BLaER1 (cell line): ENCODE measurements around the gene PIK3AP1.
"Not testable (repeated sequence)": the region's sequence is repeated elsewhere in the genome, so short reads cannot be mapped to it uniquely, and the experiment has no call there.

Experiments used
- H3K27ac ChIP-seq: shearing (Covaris generic); formaldehyde crosslinking; 2 replicates; pipeline ENCODE4 v1.8.1; 2022
- H3K27me3 ChIP-seq: shearing (Covaris generic); formaldehyde crosslinking; 2 replicates; pipeline ENCODE4 v1.8.1; 2022
- H3K36me3 ChIP-seq: shearing (Covaris generic); formaldehyde crosslinking; 2 replicates; pipeline ENCODE4 v1.8.1; 2022
- H3K4me1 ChIP-seq: shearing (Covaris generic); formaldehyde crosslinking; 2 replicates; pipeline ENCODE4 v1.8.1; 2022
- H3K4me2 ChIP-seq: shearing (Covaris generic); formaldehyde crosslinking; 2 replicates; pipeline ENCODE4 v1.8.1; 2022
- H3K4me3 ChIP-seq: shearing (Covaris generic); formaldehyde crosslinking; 2 replicates; pipeline ENCODE4 v1.8.1; 2022
- H3K9ac ChIP-seq: shearing (Covaris generic); formaldehyde crosslinking; 2 replicates; pipeline ENCODE4 v1.8.1; 2022
- H3K9me3 ChIP-seq: shearing (Covaris generic); formaldehyde crosslinking; 2 replicates; pipeline ENCODE4 v1.8.1; 2022
- H4K20me1 ChIP-seq: shearing (Covaris generic); formaldehyde crosslinking; 2 replicates; pipeline ENCODE4 v1.8.1; 2022
- Cebpa-rat ChIP-seq: shearing (Covaris generic); IDR thresholded peaks from 2 replicates; pipeline ENCODE4 v1.8.1; 2022

PIK3AP1 gene

GRCh38 chr10:96700374-96701099, 19.8 kb downstream of the PIK3AP1 start:
- Histone ChIP-seq H3K9me3 (no peaks in the 10 kb centered on the region), H3K9ac (peak overlapping the region; percentile 72), H3K4me1 (peaks cover 99% of the 10 kb centered on the region), H3K27me3 (no peaks in the 10 kb centered on the region), H3K4me3 (peak overlapping the region; percentile 48), H3K4me2 (peak overlapping the region; percentile 85), H4K20me1 (peaks cover 100% of the 10 kb centered on the region), H3K36me3 (peaks cover 81% of the 10 kb centered on the region), H3K27ac (peak overlapping the region; percentile 67)
- TF ChIP-seq Cebpa-rat = no peak

GRCh38 chr10:96699613-96700012, 20.7 kb downstream of the PIK3AP1 start:
- H3K36me3 ChIP-seq = peaks cover 73% of the 10 kb centered on the region
- H3K27ac ChIP-seq = peak overlapping the region; percentile 67; the same call in 1 of the 2 replicates
- H3K4me2 ChIP-seq = peak overlapping the region; percentile 85
- H3K9ac ChIP-seq = peak overlapping the region; percentile 72
- H4K20me1 ChIP-seq = peaks cover 100% of the 10 kb centered on the region
- no peak overlapping the region for H3K4me3 ChIP-seq
- no peaks in the 10 kb centered on the region for H3K27me3 ChIP-seq
- no peak for TF ChIP-seq Cebpa-rat
- H3K9me3 ChIP-seq = no peaks in the 10 kb centered on the region
- peaks cover 99% of the 10 kb centered on the region for H3K4me1 ChIP-seq

GRCh38 chr10:96698305-96698704, 22.0 kb downstream of the PIK3AP1 start:
- peaks cover 100% of the 10 kb centered on the region for H4K20me1 ChIP-seq
- not testable (repeated sequence) for H3K9me3 ChIP-seq, H3K9ac ChIP-seq, H3K27ac ChIP-seq, H3K27me3 ChIP-seq, H3K4me3 ChIP-seq
- H3K4me1 ChIP-seq = peaks cover 87% of the 10 kb centered on the region
- H3K36me3 ChIP-seq = peaks cover 74% of the 10 kb centered on the region
- H3K4me2 ChIP-seq = 0 out of 2 replicates have a peak overlapping the region, but pooled peaks have one; percentile 65

GRCh38 chr10:96697438-96697837, 22.9 kb downstream of the PIK3AP1 start:
- Histone ChIP-seq H3K36me3 (peaks cover 76% of the 10 kb centered on the region), H3K4me2 (peak overlapping the region; percentile 65), H3K27me3 (no peaks in the 10 kb centered on the region), H3K4me3 (no peak overlapping the region), H3K27ac (no peak overlapping the region), H3K9me3 (no peaks in the 10 kb centered on the region), H4K20me1 (peaks cover 100% of the 10 kb centered on the region), H3K9ac (no peak overlapping the region), H3K4me1 (peaks cover 79% of the 10 kb centered on the region)
- TF ChIP-seq Cebpa-rat = no peak

GRCh38 chr10:96696845-96697425, 23.4 kb downstream of the PIK3AP1 start:
- no peak overlapping the region for H3K27ac ChIP-seq
- no peak overlapping the region for H3K4me3 ChIP-seq

GRCh38 chr10:96695975-96696634, 24.2 kb downstream of the PIK3AP1 start:
- peaks cover 78% of the 10 kb centered on the region for H3K36me3 ChIP-seq
- H3K9ac ChIP-seq = no peak overlapping the region
- H3K27me3 ChIP-seq = no peaks in the 10 kb centered on the region
- no peaks in the 10 kb centered on the region for H3K9me3 ChIP-seq
- no peak overlapping the region for H3K4me3 ChIP-seq
- peaks cover 100% of the 10 kb centered on the region for H4K20me1 ChIP-seq
- peak overlapping the region; percentile 1 for H3K27ac ChIP-seq
- peaks cover 65% of the 10 kb centered on the region for H3K4me1 ChIP-seq
- H3K4me2 ChIP-seq = peak overlapping the region; percentile 65
- TF ChIP-seq Cebpa-rat = no peak

More at GRCh38 chr10:96696845-96697425, 23.4 kb downstream of the PIK3AP1 start:
- Histone ChIP-seq H3K9me3 (no peaks in the 10 kb centered on the region), H3K27me3 (no peaks in the 10 kb centered on the region), H3K9ac (no peak overlapping the region), H3K36me3 (peaks cover 77% of the 10 kb centered on the region), H3K4me1 (peaks cover 74% of the 10 kb centered on the region), H3K4me2 (peak overlapping the region; percentile 65), H4K20me1 (peaks cover 100% of the 10 kb centered on the region)
- no peak for TF ChIP-seq Cebpa-rat

GRCh38 chr10:96695366-96695765, 24.9 kb downstream of the PIK3AP1 start:
- peaks cover 100% of the 10 kb centered on the region for H4K20me1 ChIP-seq
- no peaks in the 10 kb centered on the region for H3K9me3 ChIP-seq
- no peaks in the 10 kb centered on the region for H3K27me3 ChIP-seq
- H3K4me2 ChIP-seq = peak overlapping the region; percentile 65
- H3K4me3 ChIP-seq = no peak overlapping the region
- no peak overlapping the region for H3K9ac ChIP-seq
- H3K4me1 ChIP-seq = peaks cover 59% of the 10 kb centered on the region
- H3K27ac ChIP-seq = peak overlapping the region; percentile 1; the same call in 1 of the 2 replicates
- H3K36me3 ChIP-seq = peaks cover 80% of the 10 kb centered on the region
- no peak for TF ChIP-seq Cebpa-rat

GRCh38 chr10:96693431-96693830, 26.9 kb downstream of the PIK3AP1 start:
- Histone ChIP-seq H3K4me1 (peaks cover 60% of the 10 kb centered on the region), H3K4me2 (no peak overlapping the region), H3K36me3 (peaks cover 83% of the 10 kb centered on the region), H4K20me1 (peaks cover 100% of the 10 kb centered on the region), H3K9ac (no peak overlapping the region), H3K9me3 (no peaks in the 10 kb centered on the region), H3K27me3 (no peaks in the 10 kb centered on the region), H3K27ac (no peak overlapping the region), H3K4me3 (no peak overlapping the region)
- TF ChIP-seq Cebpa-rat = no peak

- Histone ChIP-seq H3K4me2 (no peak overlapping the region), H4K20me1 (peaks cover 100% of the 10 kb centered on the region), H3K27ac (no peak overlapping the region), H3K36me3 (peaks cover 83% of the 10 kb centered on the region), H3K4me1 (peaks cover 60% of the 10 kb centered on the region), H3K27me3 (no peaks in the 10 kb centered on the region), H3K9ac (no peak overlapping the region), H3K9me3 (no peaks in the 10 kb centered on the region), H3K4me3 (no peak overlapping the region)
- no peak for TF ChIP-seq Cebpa-rat
Observed at GRCh38 chr10:96692427-96692826, 27.9 kb downstream of the PIK3AP1 start.

GRCh38 chr10:96691761-96692160, 28.6 kb downstream of the PIK3AP1 start:
- H3K4me2 ChIP-seq = no peak overlapping the region
- no peak overlapping the region for H3K4me3 ChIP-seq
- no peaks in the 10 kb centered on the region for H3K9me3 ChIP-seq
- no peak overlapping the region for H3K27ac ChIP-seq
- no peaks in the 10 kb centered on the region for H3K27me3 ChIP-seq
- H3K9ac ChIP-seq = no peak overlapping the region
- peaks cover 83% of the 10 kb centered on the region for H3K36me3 ChIP-seq
- peaks cover 60% of the 10 kb centered on the region for H3K4me1 ChIP-seq
- H4K20me1 ChIP-seq = peaks cover 100% of the 10 kb centered on the region
- TF ChIP-seq Cebpa-rat = no peak
